IMR-90 (cell line): ENCODE data around the gene MLIP. TPM values are rescaled to one million over a fixed set of nuclear protein-coding genes. Genes with fewer than 3 reads are reported as not detected.

Source experiments
- ATAC-seq: fragments of 200-7000 bp; cut with Tn5 transposase; 2 replicates; pipeline ENCODE4 v1.9.1; 2020; ENCODE audit warnings: low read depth, mild to moderate bottlenecking, moderate library complexity
- BruUV-seq: library from RNA; stranded (reverse); fragments of 400-500 nt; replicated peaks from 2 replicates; lab custom pipeline; 2021; lab: Mats Ljungman, UMichigan
- CTCF ChIA-PET: fragments of 300-600 bp; formaldehyde crosslinking; extraction: SDS; loops from one replicate; lab custom pipeline; 2021; ENCODE audit warnings: antibody characterized with exemption; lab: Yijun Ruan, JAX
- POLR2A ChIA-PET: fragments of 300-600 bp; sonication (Branson Sonifier 250); formaldehyde crosslinking; loops from one replicate; lab custom pipeline; 2022; ENCODE audit warnings: antibody characterized with exemption; ENCODE audit not compliant: unreplicated experiment; lab: Charles Lee
- DNase-seq: peaks from one replicate; pipeline ENCODE4 v3.0.0; 2013
- H2AFZ ChIP-seq: replicated peaks from 2 replicates; pipeline ENCODE3; 2013; ENCODE audit warnings: low read length, mild to moderate bottlenecking; ENCODE audit not compliant: poor library complexity
- H2AK5ac ChIP-seq: 2 replicates; pipeline ENCODE4 v1.6.1; 2013; ENCODE audit warnings: low read depth, low read length, inconsistent platforms
- H2AK9ac ChIP-seq: replicated peaks from 2 replicates; pipeline ENCODE3; 2013; ENCODE audit warnings: mild to moderate bottlenecking, low read depth, low read length, moderate library complexity; ENCODE audit not compliant: poor library complexity
- H2BK120ac ChIP-seq: 2 replicates; pipeline ENCODE4 v1.6.1; 2013; ENCODE audit warnings: low read depth, low read length, inconsistent platforms
- H2BK15ac ChIP-seq: 3 replicates; pipeline ENCODE4 v1.6.1; 2013; ENCODE audit warnings: low read depth, low read length, inconsistent platforms
- H2BK20ac ChIP-seq: 2 replicates; pipeline ENCODE4 v1.6.1; 2013; ENCODE audit warnings: low read depth, mild to moderate bottlenecking, inconsistent platforms, low read length, moderate library complexity
- H2BK5ac ChIP-seq: 2 replicates; pipeline ENCODE4 v1.6.1; 2013; ENCODE audit warnings: mild to moderate bottlenecking, low read depth, low read length, inconsistent platforms; ENCODE audit not compliant: poor library complexity, severe bottlenecking
- H3K14ac ChIP-seq: replicated peaks from 2 replicates; pipeline ENCODE4 v1.6.1; 2013; ENCODE audit warnings: low read depth, low read length, inconsistent platforms
- H3K18ac ChIP-seq: 2 replicates; pipeline ENCODE4 v1.6.1; 2013; ENCODE audit warnings: low read depth, low read length, control low read depth
- H3K23ac ChIP-seq: 2 replicates; pipeline ENCODE4 v1.6.1; 2013; ENCODE audit warnings: low read depth, low read length, inconsistent platforms
- H3K27ac ChIP-seq: 2 replicates; pipeline ENCODE4 v1.5.1; 2013; ENCODE audit warnings: mild to moderate bottlenecking, control low read depth, low read length; ENCODE audit not compliant: insufficient read depth
- H3K27me3 ChIP-seq: 2 replicates; pipeline ENCODE4 v1.6.1; 2013; ENCODE audit warnings: low read length; ENCODE audit not compliant: control insufficient read depth, insufficient read depth
- H3K36me3 ChIP-seq: 2 replicates; pipeline ENCODE4 v1.6.1; 2013; ENCODE audit warnings: low read length, mixed read lengths; ENCODE audit not compliant: control insufficient read depth, insufficient read depth
- H3K4ac ChIP-seq: 2 replicates; pipeline ENCODE4 v1.6.1; 2013; ENCODE audit warnings: low read depth, low read length, inconsistent platforms
- H3K4me1 ChIP-seq: 2 replicates; pipeline ENCODE4 v1.6.1; 2013; ENCODE audit warnings: low read length, mixed read lengths; ENCODE audit not compliant: control insufficient read depth, insufficient read depth
- H3K4me2 ChIP-seq: 2 replicates; pipeline ENCODE4 v1.6.1; 2013; ENCODE audit warnings: low read depth, mild to moderate bottlenecking, control low read depth, low read length, moderate library complexity
- H3K4me3 ChIP-seq: 2 replicates; pipeline ENCODE4 v1.5.1; 2013; ENCODE audit warnings: low read depth, mild to moderate bottlenecking, control low read depth, low read length, moderate library complexity; ENCODE audit not compliant: insufficient read depth
- H3K56ac ChIP-seq: 2 replicates; pipeline ENCODE4 v1.6.1; 2013; ENCODE audit warnings: low read length, inconsistent platforms; ENCODE audit not compliant: insufficient read depth; ENCODE audit errors: extremely low read depth
- H3K79me1 ChIP-seq, 2 experiments: 2 replicates each; pipeline ENCODE4 v1.6.1; 2013; ENCODE audit warnings: low read length in 2 of 2, inconsistent platforms in 1 of 2, low read depth in 1 of 2
- H3K9ac ChIP-seq: 2 replicates; pipeline ENCODE4 v1.6.1; 2013; ENCODE audit warnings: low read depth, low read length, control low read depth
- H3K9me1 ChIP-seq: 2 replicates; pipeline ENCODE4 v1.6.1; 2013; ENCODE audit warnings: low read length, inconsistent platforms; ENCODE audit not compliant: insufficient read depth
- H3K9me3 ChIP-seq: 2 replicates; pipeline ENCODE4 v1.6.1; 2013; ENCODE audit warnings: low read length; ENCODE audit not compliant: control insufficient read depth, insufficient read depth
- H4K20me1 ChIP-seq: 2 replicates; pipeline ENCODE4 v1.6.1; 2013; ENCODE audit warnings: low read length, inconsistent platforms; ENCODE audit not compliant: insufficient read depth
- H4K5ac ChIP-seq: 2 replicates; pipeline ENCODE4 v1.6.1; 2013; ENCODE audit warnings: mild to moderate bottlenecking, low read depth, low read length, control low read depth
- H4K8ac ChIP-seq, 2 experiments: 2 replicates each; pipeline ENCODE4 v1.6.1; 2013; ENCODE audit warnings: low read depth in 2 of 2, low read length in 2 of 2, control low read depth in 1 of 2, inconsistent platforms in 1 of 2
- H4K91ac ChIP-seq: 2 replicates; pipeline ENCODE4 v1.6.1; 2013; ENCODE audit warnings: low read depth, low read length, inconsistent platforms; ENCODE audit not compliant: insufficient read depth
- BHLHE40 ChIP-seq: fragments of 150-350 bp; IDR thresholded peaks from 2 replicates; pipeline ENCODE4 v1.6.1; 2016; ENCODE audit warnings: mild to moderate bottlenecking, low read depth, low read length
- CEBPB ChIP-seq: IDR thresholded peaks from 2 replicates; pipeline ENCODE4 v1.6.1; 2012; ENCODE audit warnings: low read depth, low read length, improper control_type of control experiment
- CHD1 ChIP-seq: IDR thresholded peaks from 2 replicates; pipeline ENCODE4 v1.6.1; 2012; ENCODE audit warnings: low read depth, low read length, improper control_type of control experiment
- FOS ChIP-seq: fragments of 150-350 bp; IDR thresholded peaks from 2 replicates; pipeline ENCODE4 v1.6.1; 2016; ENCODE audit warnings: low read depth, low read length
- MAFK ChIP-seq: IDR thresholded peaks from 2 replicates; pipeline ENCODE4 v1.6.1; 2012; ENCODE audit warnings: low read depth, low read length, improper control_type of control experiment
- MAZ ChIP-seq: IDR thresholded peaks from 2 replicates; pipeline ENCODE4 v1.6.1; 2012; ENCODE audit warnings: low read depth, mild to moderate bottlenecking, low read length, improper control_type of control experiment, moderate library complexity, borderline replicate concordance
- MXI1 ChIP-seq: IDR thresholded peaks from 2 replicates; pipeline ENCODE4 v1.6.1; 2012; ENCODE audit warnings: low read depth, mild to moderate bottlenecking, low read length, moderate library complexity, borderline replicate concordance
- NFE2L2 ChIP-seq: fragments of 150-350 bp; IDR thresholded peaks from 2 replicates; pipeline ENCODE4 v1.6.1; 2016; ENCODE audit warnings: low read depth, mild to moderate bottlenecking, low read length
- RAD21 ChIP-seq: IDR thresholded peaks from 2 replicates; pipeline ENCODE4 v1.6.1; 2012; ENCODE audit warnings: low read length, improper control_type of control experiment
- RCOR1 ChIP-seq: IDR thresholded peaks from 2 replicates; pipeline ENCODE4 v1.6.1; 2012; ENCODE audit warnings: mild to moderate bottlenecking, low read length, improper control_type of control experiment; ENCODE audit not compliant: insufficient replicate concordance
- RFX5 ChIP-seq: IDR thresholded peaks from 2 replicates; pipeline ENCODE4 v1.8.0; 2012; ENCODE audit warnings: low read depth, mild to moderate bottlenecking, low read length, moderate library complexity
- SMC3 ChIP-seq: fragments of 150-350 bp; IDR thresholded peaks from 2 replicates; pipeline ENCODE4 v1.6.1; 2016; ENCODE audit warnings: low read depth, mild to moderate bottlenecking, antibody characterized with exemption, low read length, moderate library complexity
- WGBS, 2 experiments: methylation state at CpG; one replicate each; pipeline versions ENCODE4 v1.1.5 to v1.1.7; 2013; ENCODE audit warnings: missing lambda C conversion rate in 2 of 2; ENCODE audit not compliant: insufficient read length in 1 of 2; ENCODE audit errors: extremely low coverage in 2 of 2; 5-methylcytosine and 5-hydroxymethylcytosine counted together
- dilution Hi-C: fragments of 300-500 bp; cut with HindIII; formaldehyde crosslinking; loops from one replicate; pipeline ENCODE4 v1.14.3; 2018; ENCODE audit warnings: low sequenced_read_pairs; ENCODE audit not compliant: unreplicated experiment
- in situ Hi-C: fragments of 300-500 bp; cut with MboI; formaldehyde crosslinking; loops from 3 replicates; pipeline ENCODE4 v1.14.3; 2019; ENCODE audit warnings: low sequenced_read_pairs, inconsistent platforms, mixed read lengths
- intact Hi-C: fragments of 100-400 bp; cut with micrococcal nuclease; formaldehyde crosslinking; loops from 2 replicates; pipeline ENCODE4 v1.10.0; 2022
- polyA plus RNA-seq, 3 experiments: library from polyadenylated mRNA; depleted of rRNA; stranded (reverse); fragments of >200 nt; gene quantifications; 2 replicates each; pipeline ENCODE4 v1.2.3, GENCODE V29; 2012; ENCODE audit warnings: low replicate concordance in 1 of 3
- total RNA-seq: library from RNA; depleted of rRNA; stranded (reverse); fragments of >200 nt; gene quantifications from 2 replicates; pipeline ENCODE4 v1.2.3, GENCODE V29; 2012
- TF ChIP-seq, protein P1 (sequence below): conservative IDR thresholded peaks from 2 replicates; pipeline ENCODE4 v1.5.1; 2012; ENCODE audit warnings: mild to moderate bottlenecking, low read depth, low read length, improper control_type of control experiment
- TF ChIP-seq, protein P2 (sequence below): fragments of 150-350 bp; IDR thresholded peaks from 2 replicates; pipeline ENCODE4 v1.6.1; 2017; ENCODE audit warnings: mild to moderate bottlenecking, antibody characterized with exemption, low read length, low read depth
- TF ChIP-seq, protein P3 (sequence below): fragments of 150-350 bp; IDR thresholded peaks from 2 replicates; pipeline ENCODE4 v1.6.1; 2016; ENCODE audit warnings: low read depth, mild to moderate bottlenecking, low read length, moderate library complexity, borderline replicate concordance

Gene MLIP
- total and polyA plus RNA-seq, 2 of the 4 experiments (the other 2 are of a cell fraction), result not detected

GRCh38 chr6:54188846-54189245, 77.6 kb downstream of the MLIP start:
- ATAC-seq, result no peak

More at GRCh38 chr6:54188846-54189245, 77.6 kb downstream of the MLIP start:
- H2AFZ ChIP-seq, result no peak overlapping the region
- H3K4me3 ChIP-seq, result no peak overlapping the region
- H4K5ac ChIP-seq, result no peak overlapping the region
- no peak overlapping the region for H3K4ac ChIP-seq
- H4K20me1 ChIP-seq, result no peaks in the 10 kb centered on the region
- H4K91ac ChIP-seq, result no peak overlapping the region
- ChIA-PET CTCF (no interaction called here), POLR2A (no interaction called here)
- intact Hi-C loops, result no loop called here
- no peaks in the 10 kb centered on the region for H3K36me3 ChIP-seq
- no peak overlapping the region for H3K23ac ChIP-seq
- no peaks in the 10 kb centered on the region for H3K27me3 ChIP-seq
- dilution Hi-C loops, result no loop called here
- no peak overlapping the region for H3K9ac ChIP-seq
- H2AK9ac ChIP-seq, result no peak overlapping the region
- no peak overlapping the region for H2BK20ac ChIP-seq
- H2BK120ac ChIP-seq, result no peak overlapping the region
- no peak overlapping the region for H3K18ac ChIP-seq
- in situ Hi-C loops, result no loop called here
- H4K8ac ChIP-seq, result no peak overlapping the region
- no peak overlapping the region for H2BK5ac ChIP-seq
- no peaks in the 10 kb centered on the region for H3K9me1 ChIP-seq
- DNase-seq, result no peak
- H3K79me1 ChIP-seq, result no peaks in the 10 kb centered on the region
- no peak overlapping the region for H3K4me2 ChIP-seq
- no TSS peak for BruUV-seq
- no peak overlapping the region for H2AK5ac ChIP-seq
- H2BK15ac ChIP-seq, result no peak overlapping the region
- no peak overlapping the region for H3K27ac ChIP-seq
- no peak for TF ChIP-seq RCOR1
- no peak for TF ChIP-seq RAD21
- no peak for TF ChIP-seq BHLHE40
- TF ChIP-seq, protein P1, sequence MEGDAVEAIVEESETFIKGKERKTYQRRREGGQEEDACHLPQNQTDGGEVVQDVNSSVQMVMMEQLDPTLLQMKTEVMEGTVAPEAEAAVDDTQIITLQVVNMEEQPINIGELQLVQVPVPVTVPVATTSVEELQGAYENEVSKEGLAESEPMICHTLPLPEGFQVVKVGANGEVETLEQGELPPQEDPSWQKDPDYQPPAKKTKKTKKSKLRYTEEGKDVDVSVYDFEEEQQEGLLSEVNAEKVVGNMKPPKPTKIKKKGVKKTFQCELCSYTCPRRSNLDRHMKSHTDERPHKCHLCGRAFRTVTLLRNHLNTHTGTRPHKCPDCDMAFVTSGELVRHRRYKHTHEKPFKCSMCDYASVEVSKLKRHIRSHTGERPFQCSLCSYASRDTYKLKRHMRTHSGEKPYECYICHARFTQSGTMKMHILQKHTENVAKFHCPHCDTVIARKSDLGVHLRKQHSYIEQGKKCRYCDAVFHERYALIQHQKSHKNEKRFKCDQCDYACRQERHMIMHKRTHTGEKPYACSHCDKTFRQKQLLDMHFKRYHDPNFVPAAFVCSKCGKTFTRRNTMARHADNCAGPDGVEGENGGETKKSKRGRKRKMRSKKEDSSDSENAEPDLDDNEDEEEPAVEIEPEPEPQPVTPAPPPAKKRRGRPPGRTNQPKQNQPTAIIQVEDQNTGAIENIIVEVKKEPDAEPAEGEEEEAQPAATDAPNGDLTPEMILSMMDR, result no peak
- no peak for TF ChIP-seq FOS
- TF ChIP-seq, protein P2, sequence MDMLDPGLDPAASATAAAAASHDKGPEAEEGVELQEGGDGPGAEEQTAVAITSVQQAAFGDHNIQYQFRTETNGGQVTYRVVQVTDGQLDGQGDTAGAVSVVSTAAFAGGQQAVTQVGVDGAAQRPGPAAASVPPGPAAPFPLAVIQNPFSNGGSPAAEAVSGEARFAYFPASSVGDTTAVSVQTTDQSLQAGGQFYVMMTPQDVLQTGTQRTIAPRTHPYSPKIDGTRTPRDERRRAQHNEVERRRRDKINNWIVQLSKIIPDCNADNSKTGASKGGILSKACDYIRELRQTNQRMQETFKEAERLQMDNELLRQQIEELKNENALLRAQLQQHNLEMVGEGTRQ, result no peak
- no peak for TF ChIP-seq NFE2L2
- TF ChIP-seq RFX5, result no peak
- no peak for TF ChIP-seq CHD1
- TF ChIP-seq, protein P3, sequence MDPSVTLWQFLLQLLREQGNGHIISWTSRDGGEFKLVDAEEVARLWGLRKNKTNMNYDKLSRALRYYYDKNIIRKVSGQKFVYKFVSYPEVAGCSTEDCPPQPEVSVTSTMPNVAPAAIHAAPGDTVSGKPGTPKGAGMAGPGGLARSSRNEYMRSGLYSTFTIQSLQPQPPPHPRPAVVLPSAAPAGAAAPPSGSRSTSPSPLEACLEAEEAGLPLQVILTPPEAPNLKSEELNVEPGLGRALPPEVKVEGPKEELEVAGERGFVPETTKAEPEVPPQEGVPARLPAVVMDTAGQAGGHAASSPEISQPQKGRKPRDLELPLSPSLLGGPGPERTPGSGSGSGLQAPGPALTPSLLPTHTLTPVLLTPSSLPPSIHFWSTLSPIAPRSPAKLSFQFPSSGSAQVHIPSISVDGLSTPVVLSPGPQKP, result no peak
- TF ChIP-seq MAFK, result no peak
- TF ChIP-seq MAZ, result no peak
- TF ChIP-seq SMC3, result no peak
- TF ChIP-seq CEBPB, result no peak
- no peak for TF ChIP-seq MXI1
- no peak overlapping the region for H3K56ac ChIP-seq
- H3K9me3 ChIP-seq, result no peaks in the 10 kb centered on the region
- no CpG with 5 or more reads among the region's 2 CpGs for WGBS, 2 experiments
- H3K14ac ChIP-seq, result no peak overlapping the region
- peaks cover 3% of the 10 kb centered on the region; the same call in 1 of the 2 replicates for H3K4me1 ChIP-seq
